Adrenal gland (tissue), 12 donors: Measurements from ENCODE around the gene TMEM129. TPM values are rescaled to one million over a fixed set of nuclear protein-coding genes. Genes with fewer than 3 reads are reported as not detected.
"Not testable (repeated sequence)": the region's sequence is repeated elsewhere in the genome, so short reads cannot be mapped to it uniquely, and the experiment has no call there.

Experiments used
- DNase-seq, 7 donors: peaks; one replicate each; pipeline ENCODE4 v3.0.0-alpha.2; 2019 to 2020
- H3K27ac ChIP-seq, 5 donors: fragments of 200-600 bp; sonication (generic) in 4 of 5; 1 replicate in 3 of 5; 2 replicates in 2 of 5; pipeline versions ENCODE4 v1.5.1 to v1.8.0; 2016 to 2020; ENCODE audit warnings: mild to moderate bottlenecking in 1 of 5
- H3K27me3 ChIP-seq: fragments of 200-600 bp; 2 replicates; pipeline ENCODE4 v1.8.0; 2021
- H3K36me3 ChIP-seq, 2 donors: fragments of 200-600 bp; replicated peaks in 1 of 2; 1 replicate in 1 of 2; 2 replicates in 1 of 2; pipeline versions ENCODE4 v1.5.1 to v1.8.0; 2018 to 2022
- H3K4me1 ChIP-seq, 2 donors: fragments of 200-600 bp; replicated peaks in 1 of 2; 1 replicate in 1 of 2; 2 replicates in 1 of 2; pipeline versions ENCODE4 v1.5.1 to v1.8.0; 2018 to 2021
- H3K4me3 ChIP-seq, 4 donors: fragments of 200-600 bp; sonication (generic) in 3 of 4; one replicate each; pipeline ENCODE4 v1.5.1; 2016 to 2018
- H3K9me3 ChIP-seq, 3 donors: fragments of 200-600 bp; sonication (generic) in 1 of 3; replicated peaks in 1 of 3; 1 replicate in 2 of 3; 2 replicates in 1 of 3; pipeline versions ENCODE4 v1.5.1 to v1.8.0; 2016 to 2021
- POLR2A ChIP-seq, 2 donors: fragments of 450-650 bp; IDR thresholded peaks; one replicate each; pipeline ENCODE4 v1.6.1; 2017; ENCODE audit warnings: antibody characterized with exemption in 2 of 2, mild to moderate bottlenecking in 2 of 2, moderate library complexity in 1 of 2
- WGBS, 4 donors: extraction: QIAGEN DNeasy Blood & Tissue Kit in 2 of 4; methylation state at CpG; one replicate each; pipeline versions ENCODE4 v1.1.5 to v1.1.7; 2013 to 2017; 5-methylcytosine and 5-hydroxymethylcytosine counted together
- intact Hi-C, 2 donors: fragments of 100-400 bp; cut with DNase I; formaldehyde crosslinking; loops; one replicate each; pipeline versions ENCODE4 v1.14.1 to v1.15.0; 2022 to 2023
- polyA plus RNA-seq, 3 donors: library from polyadenylated mRNA; stranded (reverse); fragments of 200-250 nt in 2 of 3; fragments of 350-450 nt in 1 of 3; fragmentation: Illumina TruSeq in 1 of 3; extraction: RNeasy Lipid Tissue Mini Kit (QIAGEN cat#74804) in 1 of 3; gene quantifications; one replicate each; pipeline ENCODE4 v1.2.3, GENCODE V29; 2013 to 2014
- total RNA-seq, 9 donors: library from RNA; depleted of rRNA in 4 of 9; stranded (reverse); fragments of >200 nt in 4 of 9; fragments of 120-200 nt in 1 of 9; fragmentation: NEBNext Ultra II Directional in 1 of 9; extraction: Animal tissue kit (Norgen Biotek cat#: 25700) in 1 of 9; gene quantifications; one replicate each; pipeline versions ENCODE4 v1.1.0 to v1.2.4, GENCODE V29; 2013 to 2023
- TF ChIP-seq, protein P1 (sequence below), 6 experiments: fragments of 450-650 bp in 4 of 6; fragments of 200-600 bp in 2 of 6; sonication (generic) in 1 of 6; IDR thresholded peaks; 1 replicate in 5 of 6; 2 replicates in 1 of 6; pipeline versions ENCODE4 v1.5.1 to v1.8.0; 2016 to 2021; ENCODE audit warnings: antibody characterized with exemption in 6 of 6, mild to moderate bottlenecking in 2 of 6, moderate library complexity in 1 of 6
- donor health status: healthy with polysubstance abuse.
- donor health status: Bipolar disorder and iron deficiency.
- donor health status: DM: yes; HTN: yes; CAD: no.
- donor health status: DM: no; HTN: no; CAD: no.
- donor health status: DM: no; HTN: no; CAD: no.
- donor health status: DM: yes; HTN: yes; CAD: no.

TMEM129 gene
- total and polyA plus RNA-seq, 12 donors = 14.9 to 119 (median 50.5) TPM

- Histone ChIP-seq H3K4me1 (no peaks in the 10 kb centered on the region), H3K27me3 (no peaks in the 10 kb centered on the region), H3K9me3 (no peaks in the 10 kb centered on the region), H3K27ac (no peak overlapping the region), H3K4me3 (no peak overlapping the region), H3K36me3 (peaks cover 0 to 36% of the 10 kb centered on the region in 2 donors)
- no peak for DNase-seq
- 93 to 100% (median 97%) methylated on average over 1 of the region's 1 CpG for WGBS, 4 donors
- TF ChIP-seq POLR2A (IDR thresholded peaks at IDR 0.05) = no peak
- TF ChIP-seq, protein P1, sequence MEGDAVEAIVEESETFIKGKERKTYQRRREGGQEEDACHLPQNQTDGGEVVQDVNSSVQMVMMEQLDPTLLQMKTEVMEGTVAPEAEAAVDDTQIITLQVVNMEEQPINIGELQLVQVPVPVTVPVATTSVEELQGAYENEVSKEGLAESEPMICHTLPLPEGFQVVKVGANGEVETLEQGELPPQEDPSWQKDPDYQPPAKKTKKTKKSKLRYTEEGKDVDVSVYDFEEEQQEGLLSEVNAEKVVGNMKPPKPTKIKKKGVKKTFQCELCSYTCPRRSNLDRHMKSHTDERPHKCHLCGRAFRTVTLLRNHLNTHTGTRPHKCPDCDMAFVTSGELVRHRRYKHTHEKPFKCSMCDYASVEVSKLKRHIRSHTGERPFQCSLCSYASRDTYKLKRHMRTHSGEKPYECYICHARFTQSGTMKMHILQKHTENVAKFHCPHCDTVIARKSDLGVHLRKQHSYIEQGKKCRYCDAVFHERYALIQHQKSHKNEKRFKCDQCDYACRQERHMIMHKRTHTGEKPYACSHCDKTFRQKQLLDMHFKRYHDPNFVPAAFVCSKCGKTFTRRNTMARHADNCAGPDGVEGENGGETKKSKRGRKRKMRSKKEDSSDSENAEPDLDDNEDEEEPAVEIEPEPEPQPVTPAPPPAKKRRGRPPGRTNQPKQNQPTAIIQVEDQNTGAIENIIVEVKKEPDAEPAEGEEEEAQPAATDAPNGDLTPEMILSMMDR (IDR thresholded peaks at IDR 0.05) = no peak
- intact Hi-C loops = no loop called here
Observed at GRCh38 chr4:1703867-1704266, 17.3 kb downstream of the TMEM129 start.

- H3K27me3 ChIP-seq, H3K9me3 ChIP-seq, H3K27ac ChIP-seq, H3K4me3 ChIP-seq, H3K4me1 ChIP-seq, DNase-seq, intact Hi-C loops: not testable (repeated sequence)
- peaks cover 0 to 55% of the 10 kb centered on the region in 2 donors for H3K36me3 ChIP-seq
- 81 to 93% (median 85%) methylated on average over 8 of the region's 8 CpGs for WGBS, 4 donors
Observed at GRCh38 chr4:1701671-1702070, 19.5 kb downstream of the TMEM129 start.

GRCh38 chr4:1695913-1696312 lies 25.2 kb downstream of the TMEM129 start:
- intact Hi-C loops = no loop called here

GRCh38 chr4:1693131-1693896 lies 27.8 kb downstream of the TMEM129 start:
- H3K4me1 ChIP-seq = no peaks in the 10 kb centered on the region
- H3K4me3 ChIP-seq = no peak overlapping the region
- H3K36me3 ChIP-seq = peaks cover 0 to 72% of the 10 kb centered on the region in 2 donors
- intact Hi-C loops = loop anchor here (5.0 kb wide), 1 partner anchor 34 kb away; no protein-coding TSS in a partner anchor
- no peak overlapping the region for H3K27ac ChIP-seq
- DNase-seq = peak; percentile 69 to 86 (median 76)
- H3K9me3 ChIP-seq = no peaks in the 10 kb centered on the region
- 38 to 43% (median 42%) methylated on average over 7 of the region's 7 CpGs for WGBS, 4 donors
- TF ChIP-seq, protein P1 (IDR thresholded peaks at IDR 0.05) = peak; percentile 83 to 93 (median 86)
- no peak for TF ChIP-seq POLR2A (IDR thresholded peaks at IDR 0.05)
- H3K27me3 ChIP-seq = no peaks in the 10 kb centered on the region

More at GRCh38 chr4:1695913-1696312, 25.2 kb downstream of the TMEM129 start:
- H3K36me3 ChIP-seq = peaks cover 0 to 82% of the 10 kb centered on the region in 2 donors
- no peak for TF ChIP-seq POLR2A (IDR thresholded peaks at IDR 0.05)
- TF ChIP-seq, protein P1 (IDR thresholded peaks at IDR 0.05) = no peak
- no peaks in the 10 kb centered on the region for H3K9me3 ChIP-seq
- H3K4me1 ChIP-seq = no peaks in the 10 kb centered on the region
- 72 to 83% (median 83%) methylated on average over 5 of the region's 5 CpGs for WGBS, 4 donors
- no peak overlapping the region for H3K27ac ChIP-seq
- DNase-seq = no peak
- no peaks in the 10 kb centered on the region for H3K27me3 ChIP-seq
- H3K4me3 ChIP-seq = no peak overlapping the region
